Naive thymus-derived CD8-positive, alpha-beta T cell (primary cell): ENCODE data around the gene KNL1. TPM values are rescaled to one million over a fixed set of nuclear protein-coding genes. Genes with fewer than 3 reads are reported as not detected.

Experiments
- ATAC-seq, 2 donors: fragments of 150-1000 bp; cut with Tn5 transposase in 1 of 2; sonication (Bioruptor Pico), chemical (Tn5 transposase) in 1 of 2; 1 replicate in 1 of 2; 2 replicates in 1 of 2; pipeline ENCODE4 v1.10.0; 2021; ENCODE audit warnings: mild to moderate bottlenecking in 2 of 2, moderate library complexity in 2 of 2
- POLR2A ChIA-PET: fragments of 350-600 bp; sonication (Branson Sonifier 250); formaldehyde crosslinking; loops from one replicate; lab custom pipeline; 2021; ENCODE audit warnings: antibody characterized with exemption; lab: Charles Lee
- DNase-seq, 10 donors: peaks; one replicate each; pipeline versions ENCODE4 v3.0.0 to v3.0.0-alpha.2; 2020 to 2022
- H3K27ac Mint-ChIP-seq, 10 donors: one replicate each; pipeline ENCODE4 v1.8.0; 2020 to 2022; ENCODE audit warnings: mild to moderate bottlenecking in 10 of 10, mixed read lengths in 10 of 10, moderate library complexity in 4 of 10, inconsistent platforms in 1 of 10
- H3K27me3 Mint-ChIP-seq, 5 donors: one replicate each; pipeline ENCODE4 v1.8.0; 2021 to 2022; ENCODE audit warnings: mixed read lengths in 5 of 5
- H3K36me3 Mint-ChIP-seq, 3 donors: one replicate each; pipeline ENCODE4 v1.8.0; 2020 to 2022; ENCODE audit warnings: mixed read lengths in 3 of 3, mild to moderate bottlenecking in 2 of 3, inconsistent platforms in 1 of 3
- H3K4me1 Mint-ChIP-seq, 4 donors: one replicate each; pipeline ENCODE4 v1.8.0; 2021 to 2022; ENCODE audit warnings: mixed read lengths in 4 of 4
- H3K4me3 Mint-ChIP-seq, 10 donors: one replicate each; pipeline ENCODE4 v1.8.0; 2020 to 2022; ENCODE audit warnings: mild to moderate bottlenecking in 10 of 10, mixed read lengths in 10 of 10, moderate library complexity in 6 of 10, inconsistent platforms in 1 of 10
- H3K9me3 Mint-ChIP-seq, 9 donors: one replicate each; pipeline ENCODE4 v1.8.0; 2020 to 2022; ENCODE audit warnings: mixed read lengths in 9 of 9, mild to moderate bottlenecking in 3 of 9, inconsistent platforms in 1 of 9, moderate library complexity in 1 of 9
- polyA plus RNA-seq, 3 donors: library from polyadenylated mRNA; unstranded; fragments of 300-500 nt; fragmentation: Illumina TruSeq; gene quantifications; one replicate each; pipeline ENCODE4 v1.2.3, GENCODE V29; 2021
- total RNA-seq, 8 experiments: library from RNA in 2 of 8; stranded (reverse) in 2 of 8; gene quantifications; one replicate each; pipeline ENCODE4 v1.2.3 and lab custom pipeline; 2021 to 2026

Gene KNL1
- total and polyA plus RNA-seq, 5 experiments from 2014 or later = 0.03 to 0.21 (median 0.14) TPM; not detected in 2

- peak overlapping the region in 4 of 10 donors; percentile 8 to 48 (median 22) for H3K27ac Mint-ChIP-seq
- peak overlapping the region in 4 of 10 donors; percentile 18 to 54 (median 26) for H3K4me3 Mint-ChIP-seq
- H3K9me3 Mint-ChIP-seq = peaks cover 0 to 2% (median 0%) of the 10 kb centered on the region in 9 donors
- peaks cover 10 to 38% (median 23%) of the 10 kb centered on the region in 4 donors for H3K4me1 Mint-ChIP-seq
- H3K27me3 Mint-ChIP-seq = peaks cover 7 to 12% (median 9%) of the 10 kb centered on the region in 5 donors
- no peak for DNase-seq
- POLR2A ChIA-PET = interaction anchor here (0.8 kb wide), 1 partner anchor 178 kb away, joined by 3 read pairs; the partner anchor contains the start of gene C15orf62
- ATAC-seq = no peak
- H3K36me3 Mint-ChIP-seq = no peaks in the 10 kb centered on the region
Measured at GRCh38 chr15:40591389-40591788, 2.7 kb upstream of the KNL1 start.

- POLR2A ChIA-PET = interaction anchor here (2.4 kb wide), 1 partner anchor 24 kb away, joined by 13 read pairs; the partner anchor contains the start of gene RPUSD2
- peaks cover 4 to 16% (median 9%) of the 10 kb centered on the region in 5 donors for H3K27me3 Mint-ChIP-seq
Measured at GRCh38 chr15:40593165-40593564, 884 bp upstream of the KNL1 start.

GRCh38 chr15:40594429-40594836 is 384 bp downstream of the KNL1 start:
- Mint-ChIP-seq H3K4me3 (peak overlapping the region; percentile 93 to 100 (median 96)), H3K36me3 (no peaks in the 10 kb centered on the region), H3K27me3 (peaks cover 4 to 16% (median 9%) of the 10 kb centered on the region in 5 donors), H3K4me1 (peaks cover 10 to 38% (median 22%) of the 10 kb centered on the region in 4 donors), H3K9me3 (peaks cover 0 to 2% (median 0%) of the 10 kb centered on the region in 9 donors), H3K27ac (peak overlapping the region; percentile 72 to 99 (median 97))
- ATAC-seq (peak; percentile 57 to 59), DNase-seq (no peak)
- POLR2A ChIA-PET = interaction anchor here (0.5 to 2.4 kb wide), 2 partner anchors 25 to 65 kb away, joined by 3 to 13 read pairs; partner anchors contain the start of gene RPUSD2

More at GRCh38 chr15:40593165-40593564, 884 bp upstream of the KNL1 start:
- Mint-ChIP-seq H3K36me3 (no peaks in the 10 kb centered on the region), H3K4me3 (peak overlapping the region in 9 of 10 donors; percentile 93 to 100 (median 96)), H3K4me1 (peaks cover 10 to 38% (median 23%) of the 10 kb centered on the region in 4 donors), H3K9me3 (peaks cover 0 to 2% (median 0%) of the 10 kb centered on the region in 9 donors), H3K27ac (peak overlapping the region; percentile 96 to 99 (median 98))
- ATAC-seq = no peak
- peak in 2 of 10 donors; percentile 3 to 12 for DNase-seq

GRCh38 chr15:40595219-40595618 is 1.2 kb downstream of the KNL1 start:
- peaks cover 0 to 2% (median 0%) of the 10 kb centered on the region in 9 donors for H3K9me3 Mint-ChIP-seq
- no peak for ATAC-seq
- peak overlapping the region in 1 of 10 donors; percentile 2 for H3K27ac Mint-ChIP-seq
- H3K4me3 Mint-ChIP-seq = peak overlapping the region; percentile 93 to 100 (median 96)
- peaks cover 4 to 15% (median 9%) of the 10 kb centered on the region in 5 donors for H3K27me3 Mint-ChIP-seq
- DNase-seq = no peak
- POLR2A ChIA-PET = interaction anchor here (0.5 to 2.4 kb wide), 2 partner anchors 26 to 64 kb away, joined by 3 to 13 read pairs; partner anchors contain the start of gene RPUSD2
- no peaks in the 10 kb centered on the region for H3K36me3 Mint-ChIP-seq
- H3K4me1 Mint-ChIP-seq = peaks cover 6 to 31% (median 17%) of the 10 kb centered on the region in 4 donors

DNA sequence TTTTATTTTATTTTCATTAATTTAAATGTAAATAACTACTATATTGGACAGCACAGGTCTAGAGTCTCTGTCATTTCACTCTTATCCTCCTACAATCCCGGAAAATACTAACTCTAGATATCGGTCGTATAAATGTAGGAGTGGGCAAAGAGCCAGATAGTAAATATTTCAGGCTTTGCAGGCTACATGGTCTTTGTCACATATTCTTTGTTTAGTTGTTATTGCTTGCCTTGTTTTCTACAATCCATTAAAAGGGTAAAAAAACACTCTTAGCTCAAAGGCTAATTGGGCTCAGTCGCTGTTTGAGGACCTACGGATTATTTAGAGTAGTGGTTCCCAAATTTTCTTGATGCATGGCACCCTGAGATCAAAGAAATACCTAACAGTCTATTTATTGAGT is 1.7 kb downstream of the KNL1 start:
- Mint-ChIP-seq H3K36me3 (no peaks in the 10 kb centered on the region), H3K27ac (no peak overlapping the region), H3K4me1 (peaks cover 4 to 26% (median 15%) of the 10 kb centered on the region in 4 donors), H3K4me3 (no peak overlapping the region), H3K9me3 (peaks cover 0 to 2% (median 0%) of the 10 kb centered on the region in 9 donors), H3K27me3 (peaks cover 4 to 15% (median 9%) of the 10 kb centered on the region in 5 donors)
- ATAC-seq (no peak), DNase-seq (no peak)
- POLR2A ChIA-PET = no interaction called here

DNA sequence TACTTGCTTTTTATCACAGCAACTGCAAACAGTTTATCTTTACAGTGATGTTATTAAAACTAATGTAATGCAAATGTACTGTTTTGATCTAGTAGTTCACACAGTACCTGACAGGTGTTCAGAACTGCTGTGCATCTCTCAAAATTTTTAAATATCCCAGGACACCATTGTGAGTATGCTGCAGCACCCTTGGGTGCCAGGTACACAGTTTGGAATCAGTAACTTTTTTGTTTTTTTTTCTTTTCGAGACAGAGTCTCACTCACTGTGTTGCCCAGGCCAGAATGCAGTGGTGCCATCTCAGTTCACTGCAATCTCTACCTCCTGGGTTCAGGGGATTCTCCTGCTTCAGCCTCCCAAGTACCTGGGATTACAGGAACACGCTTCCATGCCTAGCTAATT is 3.0 kb downstream of the KNL1 start:
- Mint-ChIP-seq H3K4me1 (peaks cover 4 to 22% (median 14%) of the 10 kb centered on the region in 4 donors), H3K9me3 (peaks cover 0 to 2% (median 0%) of the 10 kb centered on the region in 9 donors), H3K36me3 (no peaks in the 10 kb centered on the region), H3K27ac (no peak overlapping the region), H3K4me3 (no peak overlapping the region), H3K27me3 (peaks cover 4 to 15% (median 9%) of the 10 kb centered on the region in 5 donors)
- POLR2A ChIA-PET = no interaction called here
- DNase-seq = no peak
- ATAC-seq = no peak

- H3K9me3 Mint-ChIP-seq = peaks cover 0 to 2% (median 0%) of the 10 kb centered on the region in 9 donors
- H3K36me3 Mint-ChIP-seq = no peaks in the 10 kb centered on the region
- DNase-seq = no peak
- peaks cover 4 to 15% (median 9%) of the 10 kb centered on the region in 5 donors for H3K27me3 Mint-ChIP-seq
- no peak overlapping the region for H3K27ac Mint-ChIP-seq
- POLR2A ChIA-PET = interaction anchor here (0.9 kb wide), 1 partner anchor 11 kb away, joined by 3 read pairs; no protein-coding TSS in a partner anchor
- ATAC-seq = no peak
- peaks cover 4 to 20% (median 13%) of the 10 kb centered on the region in 4 donors for H3K4me1 Mint-ChIP-seq
- H3K4me3 Mint-ChIP-seq = no peak overlapping the region
Measured at GRCh38 chr15:40598126-40598525, 4.1 kb downstream of the KNL1 start.

GRCh38 chr15:40598672-40599071 is 4.6 kb downstream of the KNL1 start:
- no peak for DNase-seq
- Mint-ChIP-seq H3K27ac (no peak overlapping the region), H3K4me1 (peaks cover 2 to 14% (median 11%) of the 10 kb centered on the region in 4 donors), H3K9me3 (peaks cover 0 to under 1% (median 0%) of the 10 kb centered on the region in 9 donors), H3K4me3 (no peak overlapping the region), H3K36me3 (no peaks in the 10 kb centered on the region), H3K27me3 (peaks cover 4 to 14% (median 9%) of the 10 kb centered on the region in 5 donors)
- no peak for ATAC-seq
- POLR2A ChIA-PET = interaction anchor here (0.7 kb wide), 1 partner anchor 342 kb away, joined by 3 read pairs; no protein-coding TSS in a partner anchor

GRCh38 chr15:40600956-40601355 is 6.9 kb downstream of the KNL1 start:
- H3K27ac Mint-ChIP-seq = no peak overlapping the region
- DNase-seq = no peak
- no peaks in the 10 kb centered on the region for H3K36me3 Mint-ChIP-seq
- no peaks in the 10 kb centered on the region for H3K9me3 Mint-ChIP-seq
- no peaks in the 10 kb centered on the region for H3K4me1 Mint-ChIP-seq
- no peak overlapping the region for H3K4me3 Mint-ChIP-seq
- POLR2A ChIA-PET = interaction anchor here (0.7 kb wide), 1 partner anchor 94 kb away, joined by 3 read pairs; the partner anchor contains the start of gene RAD51
- H3K27me3 Mint-ChIP-seq = peaks cover 0 to 4% (median 0%) of the 10 kb centered on the region in 5 donors
- no peak for ATAC-seq

DNA sequence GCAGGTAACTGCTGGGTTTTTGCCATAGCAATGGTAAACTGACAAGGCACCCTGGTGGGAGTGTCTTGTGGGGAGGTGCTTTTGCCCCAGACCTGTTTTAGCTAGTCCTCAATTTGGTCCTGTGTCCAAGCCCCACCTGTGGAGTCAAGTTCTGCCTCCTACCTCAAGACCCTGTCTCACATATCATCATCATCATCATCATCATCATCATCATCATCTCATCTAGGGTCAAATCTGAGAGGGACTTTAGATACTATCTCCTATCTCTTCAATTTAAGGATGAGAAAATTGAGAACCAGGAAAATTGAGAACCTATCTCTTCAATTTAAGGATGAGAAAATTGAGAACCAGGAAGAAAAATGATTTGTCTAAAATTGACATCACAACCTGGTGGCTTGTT is 9.9 kb downstream of the KNL1 start:
- POLR2A ChIA-PET = interaction anchor here (0.5 kb wide), 1 partner anchor 87 kb away, joined by 3 read pairs; no protein-coding TSS in a partner anchor
- H3K27ac Mint-ChIP-seq = no peak overlapping the region
- no peaks in the 10 kb centered on the region for H3K36me3 Mint-ChIP-seq
- no peaks in the 10 kb centered on the region for H3K27me3 Mint-ChIP-seq
- H3K4me1 Mint-ChIP-seq = no peaks in the 10 kb centered on the region
- H3K4me3 Mint-ChIP-seq = no peak overlapping the region
- no peak for DNase-seq
- no peaks in the 10 kb centered on the region for H3K9me3 Mint-ChIP-seq
- ATAC-seq = no peak

GRCh38 chr15:40613080-40613479 is 19.0 kb downstream of the KNL1 start:
- no peak overlapping the region for H3K4me3 Mint-ChIP-seq
- peaks cover 0 to 1% (median 0%) of the 10 kb centered on the region in 4 donors for H3K4me1 Mint-ChIP-seq
- no peak overlapping the region for H3K27ac Mint-ChIP-seq
- no peaks in the 10 kb centered on the region for H3K27me3 Mint-ChIP-seq
- no peaks in the 10 kb centered on the region for H3K36me3 Mint-ChIP-seq
- POLR2A ChIA-PET = no interaction called here
- no peak for ATAC-seq
- DNase-seq = no peak
- no peaks in the 10 kb centered on the region for H3K9me3 Mint-ChIP-seq

- no peaks in the 10 kb centered on the region for H3K27me3 Mint-ChIP-seq
- no peak for ATAC-seq
- peaks cover 0 to 1% (median 0%) of the 10 kb centered on the region in 4 donors for H3K4me1 Mint-ChIP-seq
- no peak overlapping the region for H3K4me3 Mint-ChIP-seq
- POLR2A ChIA-PET = no interaction called here
- DNase-seq = no peak
- no peaks in the 10 kb centered on the region for H3K36me3 Mint-ChIP-seq
- H3K9me3 Mint-ChIP-seq = no peaks in the 10 kb centered on the region
- H3K27ac Mint-ChIP-seq = no peak overlapping the region
Measured at GRCh38 chr15:40618023-40618422, 24.0 kb downstream of the KNL1 start.

DNA sequence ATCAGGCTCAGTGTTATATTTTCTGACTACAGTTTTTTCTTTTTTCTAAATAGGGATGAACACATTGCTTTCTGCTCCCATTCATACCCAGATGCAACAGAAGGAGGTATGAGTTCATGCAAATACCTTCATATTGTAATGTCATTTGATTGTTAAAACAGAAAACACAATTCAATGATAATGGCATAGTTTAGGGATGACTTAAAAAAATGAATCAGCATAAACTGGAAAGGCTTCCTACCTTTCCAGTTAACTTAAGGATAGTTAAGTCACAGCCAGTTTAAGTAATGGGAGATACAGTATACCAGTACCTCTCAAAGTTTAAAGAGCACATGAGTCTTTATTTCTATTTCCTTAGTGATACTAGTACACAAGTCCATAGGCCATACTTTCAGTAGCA is 24.9 kb downstream of the KNL1 start:
- H3K9me3 Mint-ChIP-seq = no peaks in the 10 kb centered on the region
- peaks cover 0 to 1% (median 0%) of the 10 kb centered on the region in 4 donors for H3K4me1 Mint-ChIP-seq
- no peak for ATAC-seq

More for the DNA sequence above, 24.9 kb downstream of the KNL1 start:
- POLR2A ChIA-PET = no interaction called here
- Mint-ChIP-seq H3K36me3 (no peaks in the 10 kb centered on the region), H3K4me3 (no peak overlapping the region), H3K27me3 (no peaks in the 10 kb centered on the region), H3K27ac (no peak overlapping the region)
- no peak for DNase-seq
